DOHH2 (cell line): ENCODE measurements around the gene ZSCAN29.

ENCODE experiments used
- H3F3A ChIP-seq: fragments of 200-600 bp; sonication (generic), shearing (Covaris generic); 2 replicates; pipeline ENCODE4 v1.6.0; 2016; ENCODE audit warnings: antibody characterized with exemption, mild to moderate bottlenecking; ENCODE audit not compliant: control insufficient read depth, insufficient read depth
- H3K27ac ChIP-seq: fragments of 200-600 bp; sonication (generic); 2 replicates; pipeline ENCODE4 v1.5.1; 2014; ENCODE audit warnings: low read depth, mild to moderate bottlenecking, low read length, moderate library complexity
- H3K27me3 ChIP-seq: fragments of 200-600 bp; sonication (generic); 2 replicates; pipeline ENCODE4 v1.6.1; 2014; ENCODE audit warnings: mild to moderate bottlenecking, low read length, mixed read lengths; ENCODE audit not compliant: control insufficient read depth
- H3K36me3 ChIP-seq: fragments of 200-600 bp; sonication (generic); 2 replicates; pipeline ENCODE4 v1.6.1; 2014; ENCODE audit warnings: mild to moderate bottlenecking, low read length, moderate library complexity, mixed read lengths; ENCODE audit not compliant: control insufficient read depth
- H3K4me1 ChIP-seq: fragments of 200-600 bp; sonication (generic); 2 replicates; pipeline ENCODE4 v1.6.1; 2014; ENCODE audit warnings: mild to moderate bottlenecking, low read length, mixed read lengths; ENCODE audit not compliant: control insufficient read depth
- H3K4me2 ChIP-seq: fragments of 200-600 bp; sonication (generic); 2 replicates; pipeline ENCODE4 v1.6.0; 2014; ENCODE audit warnings: mild to moderate bottlenecking, low read length, moderate library complexity
- H3K4me3 ChIP-seq: fragments of 200-600 bp; sonication (generic); 2 replicates; pipeline ENCODE4 v1.5.1; 2014; ENCODE audit warnings: mild to moderate bottlenecking, low read length, mixed read lengths
- H3K79me2 ChIP-seq: fragments of 200-600 bp; sonication (generic); 2 replicates; pipeline ENCODE4 v1.6.1; 2014; ENCODE audit warnings: mild to moderate bottlenecking, low read length, mixed read lengths; ENCODE audit not compliant: control insufficient read depth
- H3K9me2 ChIP-seq: fragments of 200-600 bp; sonication (generic); replicated peaks from 2 replicates; pipeline ENCODE4 v1.6.1; 2014; ENCODE audit warnings: mild to moderate bottlenecking, low read length, mixed read lengths; ENCODE audit not compliant: control insufficient read depth
- H3K9me3 ChIP-seq: fragments of 200-600 bp; sonication (generic); 2 replicates; pipeline ENCODE4 v1.6.1; 2014; ENCODE audit warnings: antibody characterized with exemption, low read length, mixed read lengths; ENCODE audit not compliant: control insufficient read depth, insufficient read depth
- H4K20me1 ChIP-seq: fragments of 200-600 bp; sonication (generic); 2 replicates; pipeline ENCODE4 v1.6.0; 2014; ENCODE audit warnings: low read depth, mild to moderate bottlenecking, antibody characterized with exemption, low read length, moderate library complexity; ENCODE audit not compliant: control insufficient read depth, insufficient read depth
- CTCF ChIP-seq: fragments of 200-600 bp; sonication (generic); IDR thresholded peaks from one replicate; pipeline ENCODE4 v1.5.1; 2014; ENCODE audit warnings: antibody characterized with exemption, mild to moderate bottlenecking, low read depth, low read length; ENCODE audit not compliant: poor library complexity, severe bottlenecking
- EZH2phosphoT487 ChIP-seq: fragments of 200-600 bp; sonication (generic); IDR thresholded peaks from 2 replicates; pipeline ENCODE4 v1.6.1; 2017; ENCODE audit warnings: borderline replicate concordance, mild to moderate bottlenecking, antibody characterized with exemption, low read length, moderate library complexity, mixed read lengths

Gene ZSCAN29

GRCh38 chr15:43370975-43371974, at the start of gene ZSCAN29, which contains the start of gene TUBGCP4:
TSS of gene ZSCAN29 (minus strand) at chr15:43371043. CDS start at chr15:43369913, 1,130 bp downstream.
TSS of gene TUBGCP4 (plus strand) at chr15:43371101. CDS start at chr15:43371355, 254 bp downstream.
- Histone ChIP-seq H4K20me1 (peaks cover 7% of the 10 kb centered on the region; the same call in 1 of the 2 replicates), H3K9me2 (no peaks in the 10 kb centered on the region), H3K79me2 (peaks cover 81% of the 10 kb centered on the region), H3K27me3 (no peaks in the 10 kb centered on the region), H3K27ac (peak within 1 kb of the TSS; percentile 48), H3K36me3 (peaks cover 51% of the 10 kb centered on the region), H3F3A (peaks cover 9% of the 10 kb centered on the region; the same call in 1 of the 2 replicates), H3K9me3 (no peaks in the 10 kb centered on the region), H3K4me2 (peak within 1 kb of the TSS; percentile 94), H3K4me1 (peaks cover 42% of the 10 kb centered on the region), H3K4me3 (peak within 1 kb of the TSS; percentile 94)
- TF ChIP-seq CTCF (peak; percentile 76), EZH2phosphoT487 (no peak)

- Histone ChIP-seq H3K36me3 (peaks cover 41% of the 10 kb centered on the region), H3F3A (no peaks in the 10 kb centered on the region), H3K4me2 (no peak overlapping the region), H3K9me2 (no peaks in the 10 kb centered on the region), H3K27me3 (no peaks in the 10 kb centered on the region), H3K4me1 (no peaks in the 10 kb centered on the region), H3K79me2 (no peaks in the 10 kb centered on the region), H3K4me3 (no peak overlapping the region), H3K9me3 (no peaks in the 10 kb centered on the region), H3K27ac (no peak overlapping the region), H4K20me1 (no peaks in the 10 kb centered on the region)
- no peak for TF ChIP-seq EZH2phosphoT487
- no peak for TF ChIP-seq CTCF
These were observed 49.6 kb upstream of the ZSCAN29 start for GRCh38 chr15:43420435-43420834.

- TF ChIP-seq EZH2phosphoT487 (no peak), CTCF (no peak)
- Histone ChIP-seq H3K4me3 (no peak overlapping the region), H3K9me3 (no peaks in the 10 kb centered on the region), H3K27me3 (no peaks in the 10 kb centered on the region), H3K4me2 (no peak overlapping the region), H3K79me2 (no peaks in the 10 kb centered on the region), H3K27ac (no peak overlapping the region), H3K36me3 (peaks cover 47% of the 10 kb centered on the region), H3K4me1 (no peaks in the 10 kb centered on the region), H3F3A (peaks cover 9% of the 10 kb centered on the region), H3K9me2 (no peaks in the 10 kb centered on the region), H4K20me1 (no peaks in the 10 kb centered on the region)
These were observed 43.4 kb upstream of the ZSCAN29 start for GRCh38 chr15:43414196-43414595.
